PC-9 (cell line): Measurements from ENCODE around the gene ANKFN1.

Experiments
- EZH2 ChIP-seq: fragments of 200-600 bp; sonication (generic); IDR thresholded peaks from 2 replicates; pipeline ENCODE4 v1.8.0; 2017; ENCODE audit warnings: antibody characterized with exemption, low read depth
- TF ChIP-seq, protein P1 (sequence below): fragments of 200-600 bp; sonication (generic); conservative IDR thresholded peaks from 2 replicates; pipeline ENCODE4 v1.6.1; 2017; ENCODE audit warnings: mixed run types, antibody characterized with exemption, mild to moderate bottlenecking, moderate library complexity

DNA sequence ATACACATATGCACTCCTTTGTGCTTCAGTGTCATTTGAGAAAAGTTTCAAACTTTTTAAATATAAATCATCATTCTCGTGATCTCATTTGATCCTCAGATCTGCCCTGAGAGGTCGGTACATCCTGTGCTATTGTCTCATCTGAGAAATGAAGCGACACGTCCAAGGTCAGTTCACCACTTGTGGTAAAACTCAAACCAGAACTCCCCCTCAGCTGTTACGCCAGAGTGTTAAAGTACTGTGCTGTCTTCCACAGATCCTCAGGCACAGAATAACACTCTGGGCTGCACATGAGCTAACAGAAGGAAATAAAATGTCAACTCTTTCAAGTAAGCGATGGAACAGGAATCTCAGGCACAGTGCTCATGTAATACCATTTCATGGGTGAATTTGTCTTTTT, 31.4 kb downstream of the ANKFN1 start:
- TF ChIP-seq EZH2 = no peak
- TF ChIP-seq, protein P1, sequence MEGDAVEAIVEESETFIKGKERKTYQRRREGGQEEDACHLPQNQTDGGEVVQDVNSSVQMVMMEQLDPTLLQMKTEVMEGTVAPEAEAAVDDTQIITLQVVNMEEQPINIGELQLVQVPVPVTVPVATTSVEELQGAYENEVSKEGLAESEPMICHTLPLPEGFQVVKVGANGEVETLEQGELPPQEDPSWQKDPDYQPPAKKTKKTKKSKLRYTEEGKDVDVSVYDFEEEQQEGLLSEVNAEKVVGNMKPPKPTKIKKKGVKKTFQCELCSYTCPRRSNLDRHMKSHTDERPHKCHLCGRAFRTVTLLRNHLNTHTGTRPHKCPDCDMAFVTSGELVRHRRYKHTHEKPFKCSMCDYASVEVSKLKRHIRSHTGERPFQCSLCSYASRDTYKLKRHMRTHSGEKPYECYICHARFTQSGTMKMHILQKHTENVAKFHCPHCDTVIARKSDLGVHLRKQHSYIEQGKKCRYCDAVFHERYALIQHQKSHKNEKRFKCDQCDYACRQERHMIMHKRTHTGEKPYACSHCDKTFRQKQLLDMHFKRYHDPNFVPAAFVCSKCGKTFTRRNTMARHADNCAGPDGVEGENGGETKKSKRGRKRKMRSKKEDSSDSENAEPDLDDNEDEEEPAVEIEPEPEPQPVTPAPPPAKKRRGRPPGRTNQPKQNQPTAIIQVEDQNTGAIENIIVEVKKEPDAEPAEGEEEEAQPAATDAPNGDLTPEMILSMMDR = no peak
